Thoracic aorta (tissue), 2 donors: ENCODE data around the gene PIERCE2. TPM values are rescaled to one million over a fixed set of nuclear protein-coding genes. Genes with fewer than 3 reads are reported as not detected.

Experiments
- ATAC-seq: fragments of 150-250 bp; one replicate; pipeline ENCODE4 v1.8.0; 2017; ENCODE audit warnings: low read depth; ENCODE audit not compliant: insufficient number of reproducible peaks, low FRiP score
- DNase-seq: peaks from one replicate; pipeline ENCODE4 v3.0.0-alpha.2; 2020; ENCODE audit warnings: low spot score
- H3K27ac ChIP-seq, 2 donors: fragments of 200-600 bp; sonication (generic); 1 replicate in 1 of 2; 2 replicates in 1 of 2; pipeline ENCODE4 v1.5.1; 2016; ENCODE audit warnings: mild to moderate bottlenecking in 2 of 2, moderate library complexity in 2 of 2
- H3K27me3 ChIP-seq: fragments of 200-600 bp; sonication (generic); replicated peaks from 2 replicates; pipeline ENCODE4 v1.6.0; 2016; ENCODE audit warnings: mild to moderate bottlenecking; ENCODE audit not compliant: insufficient read depth
- H3K36me3 ChIP-seq: fragments of 200-600 bp; sonication (generic); one replicate; pipeline ENCODE4 v1.5.1; 2016
- H3K4me1 ChIP-seq, 2 donors: fragments of 200-600 bp; sonication (generic); 1 replicate in 1 of 2; 2 replicates in 1 of 2; pipeline versions ENCODE4 v1.5.1 to v1.6.0; 2016; ENCODE audit warnings: low read depth in 2 of 2, mild to moderate bottlenecking in 1 of 2; ENCODE audit not compliant: control insufficient read depth in 1 of 2
- H3K4me3 ChIP-seq: fragments of 200-600 bp; sonication (generic); 2 replicates; pipeline ENCODE4 v1.5.1; 2016; ENCODE audit warnings: mild to moderate bottlenecking
- H3K9me3 ChIP-seq: fragments of 200-600 bp; sonication (generic); 2 replicates; pipeline ENCODE4 v1.5.1; 2016
- total RNA-seq, 2 donors: library from RNA; depleted of rRNA; stranded (reverse); fragments of >200 nt; gene quantifications; one replicate each; pipeline versions ENCODE4 v1.1.0 to v1.2.3, GENCODE V29; 2016
- TF ChIP-seq, protein P1 (sequence below): fragments of 200-600 bp; sonication (generic); IDR thresholded peaks from one replicate; pipeline ENCODE4 v1.5.1; 2019; ENCODE audit warnings: antibody characterized with exemption

Gene PIERCE2
- total RNA-seq, 2 donors from 2014 or later: 12.6 TPM; not detected in 1

- no peaks in the 10 kb centered on the region for H3K9me3 ChIP-seq
- no peaks in the 10 kb centered on the region for H3K27me3 ChIP-seq
- no peak for DNase-seq
- no peaks in the 10 kb centered on the region for H3K4me1 ChIP-seq
- TF ChIP-seq, protein P1, sequence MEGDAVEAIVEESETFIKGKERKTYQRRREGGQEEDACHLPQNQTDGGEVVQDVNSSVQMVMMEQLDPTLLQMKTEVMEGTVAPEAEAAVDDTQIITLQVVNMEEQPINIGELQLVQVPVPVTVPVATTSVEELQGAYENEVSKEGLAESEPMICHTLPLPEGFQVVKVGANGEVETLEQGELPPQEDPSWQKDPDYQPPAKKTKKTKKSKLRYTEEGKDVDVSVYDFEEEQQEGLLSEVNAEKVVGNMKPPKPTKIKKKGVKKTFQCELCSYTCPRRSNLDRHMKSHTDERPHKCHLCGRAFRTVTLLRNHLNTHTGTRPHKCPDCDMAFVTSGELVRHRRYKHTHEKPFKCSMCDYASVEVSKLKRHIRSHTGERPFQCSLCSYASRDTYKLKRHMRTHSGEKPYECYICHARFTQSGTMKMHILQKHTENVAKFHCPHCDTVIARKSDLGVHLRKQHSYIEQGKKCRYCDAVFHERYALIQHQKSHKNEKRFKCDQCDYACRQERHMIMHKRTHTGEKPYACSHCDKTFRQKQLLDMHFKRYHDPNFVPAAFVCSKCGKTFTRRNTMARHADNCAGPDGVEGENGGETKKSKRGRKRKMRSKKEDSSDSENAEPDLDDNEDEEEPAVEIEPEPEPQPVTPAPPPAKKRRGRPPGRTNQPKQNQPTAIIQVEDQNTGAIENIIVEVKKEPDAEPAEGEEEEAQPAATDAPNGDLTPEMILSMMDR: no peak
- H3K36me3 ChIP-seq: no peaks in the 10 kb centered on the region
- H3K4me3 ChIP-seq: no peak overlapping the region
- ATAC-seq: no peak
- no peak overlapping the region for H3K27ac ChIP-seq
Measured at GRCh38 chr15:55468321-55468720, 60.0 kb downstream of the PIERCE2 start.

Other genes starting within 250 kb of the PIERCE2 start
- 10 to 100 TPM; 34.9 to 85.5 TPM for gene RSL24D1, start 211.6 kb upstream of the PIERCE2 start, total RNA-seq
- gene RAB27A, start 118.7 kb upstream of the PIERCE2 start, total RNA-seq: 10 to 100 TPM; 21.0 to 40.7 TPM
- 10 to 100 TPM in 1 of 2 donors, 1 to 10 TPM in 1; 5.8 to 20.2 TPM for gene PIGBOS1, start 89.4 kb upstream of the PIERCE2 start, total RNA-seq
- gene PIGB, start 89.3 kb upstream of the PIERCE2 start, total RNA-seq: 10 to 100 TPM in 1 of 2 donors, 1 to 10 TPM in 1; 6.6 to 26.7 TPM
- 100 to 1,000 TPM; 116 to 122 TPM for gene CCPG1, start 136 bp upstream of the PIERCE2 start, total RNA-seq
- 1 to 10 TPM; 1.8 to 2.2 TPM for gene DNAAF4, start 99.7 kb downstream of the PIERCE2 start, total RNA-seq
- 10 to 100 TPM in 1 of 2 donors, 1 to 10 TPM in 1; 7.4 to 14.0 TPM for gene PYGO1, start 179.8 kb downstream of the PIERCE2 start, total RNA-seq